HG02642 (cell line): ENCODE results near the gene DPYD.
A peak's percentile ranks its signal among the peaks of the same experiment; 100 is the strongest.

ENCODE experiments used
- ATAC-seq: cut with Tn5 transposase; IDR thresholded peaks from one replicate; pipeline ENCODE4 v1.9.1; 2021; ENCODE audit warnings: mild to moderate bottlenecking; ENCODE audit not compliant: unreplicated experiment, poor library complexity

Gene DPYD

DNA sequence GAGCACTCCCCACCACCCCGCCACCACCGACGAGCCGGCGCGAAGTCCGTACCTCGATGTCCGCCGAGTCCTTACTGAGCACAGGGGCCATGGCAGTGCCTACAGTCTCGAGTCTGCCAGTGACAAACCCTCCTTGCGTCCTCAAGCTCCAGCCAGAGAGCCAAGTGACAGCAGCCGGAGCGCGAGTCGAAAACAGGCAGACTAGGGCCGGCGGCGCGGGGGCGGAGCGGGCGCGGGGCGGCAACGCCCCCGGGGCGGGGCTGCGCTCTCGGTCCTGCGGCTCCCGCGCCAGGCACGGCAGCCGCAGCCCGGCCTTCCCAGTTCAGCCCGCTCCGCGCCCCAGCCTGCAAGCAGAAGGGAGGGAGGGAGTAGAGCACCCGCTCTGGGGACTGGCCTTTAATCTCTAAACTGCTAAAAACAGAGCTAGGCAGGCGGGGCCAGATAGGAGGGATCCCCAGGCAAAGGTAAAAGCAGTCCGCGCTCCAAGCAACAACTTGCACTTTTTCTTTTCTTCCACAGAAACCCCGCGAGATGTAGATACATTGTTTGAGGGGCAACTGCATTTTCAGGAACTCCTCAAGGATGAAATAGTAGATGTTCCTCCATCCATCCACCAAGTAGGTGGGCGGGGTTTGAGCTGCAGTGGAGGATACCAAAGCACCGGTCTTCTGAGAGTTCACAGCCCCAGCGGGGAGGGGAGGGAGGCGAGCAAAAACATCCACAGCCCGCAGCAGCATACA, at the start of gene DPYD:
TSS of gene DPYD (minus strand) at position 203 of the 740 bp plus-strand sequence. CDS start at position 91, 112 bp downstream.
- peak; percentile 96 for ATAC-seq

DNA sequence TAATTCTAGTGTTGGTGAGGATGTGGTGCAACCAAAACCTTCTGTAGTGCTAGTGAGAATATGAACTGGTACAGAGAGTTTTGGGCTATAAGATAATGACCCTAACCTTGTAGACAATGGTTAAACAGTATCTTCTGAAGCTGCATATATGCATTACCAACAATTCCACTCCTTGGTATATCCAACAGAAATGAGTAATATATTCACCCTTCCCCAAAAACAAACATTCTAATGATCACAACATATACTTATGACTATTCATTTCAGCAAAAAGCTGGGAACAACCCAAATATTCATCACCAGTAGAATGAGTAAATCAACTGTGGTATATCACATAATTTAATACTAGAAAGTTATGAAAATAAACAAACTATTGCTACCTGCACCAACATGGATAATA, 39.6 kb upstream of the DPYD start:
- no peak for ATAC-seq

DNA sequence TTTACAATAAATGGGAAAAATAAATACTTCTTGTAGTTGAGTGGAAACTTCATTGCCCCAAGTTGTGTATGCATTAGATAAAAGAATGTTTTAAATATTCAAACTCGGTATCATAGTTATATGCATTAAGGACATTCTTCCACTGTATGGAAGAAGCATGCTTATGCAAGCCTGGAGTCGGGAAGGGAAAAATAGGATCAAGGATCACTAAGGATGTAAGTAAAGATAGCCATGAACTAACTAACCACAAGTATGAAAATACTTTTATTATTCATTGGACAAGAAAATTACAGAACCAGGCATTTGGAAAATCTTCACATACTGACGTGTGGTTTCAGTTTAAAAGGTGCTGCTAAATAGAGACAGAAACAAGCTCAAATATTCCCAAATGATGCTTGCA, 26.9 kb upstream of the DPYD start:
- ATAC-seq, result no peak

DNA sequence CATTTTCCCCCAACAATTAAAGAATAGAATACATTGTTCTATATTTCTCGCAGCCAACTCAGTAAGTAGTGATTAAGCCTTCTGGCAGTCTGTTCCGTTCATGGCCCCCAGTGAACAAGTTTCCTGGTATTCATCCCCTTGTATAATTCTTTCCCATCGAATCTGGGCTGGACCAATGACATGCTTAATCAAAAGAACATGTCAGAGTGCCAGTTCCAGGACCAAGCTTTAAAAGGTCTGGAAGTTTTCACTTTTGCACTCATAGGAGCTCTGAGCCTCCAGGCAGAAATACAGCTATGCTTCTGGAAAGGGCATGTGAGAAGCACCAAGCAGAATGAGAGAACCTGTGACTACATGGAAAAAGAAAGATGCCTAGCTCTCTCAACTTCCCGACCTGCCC, 22.5 kb upstream of the DPYD start:
- ATAC-seq, result no peak

DNA sequence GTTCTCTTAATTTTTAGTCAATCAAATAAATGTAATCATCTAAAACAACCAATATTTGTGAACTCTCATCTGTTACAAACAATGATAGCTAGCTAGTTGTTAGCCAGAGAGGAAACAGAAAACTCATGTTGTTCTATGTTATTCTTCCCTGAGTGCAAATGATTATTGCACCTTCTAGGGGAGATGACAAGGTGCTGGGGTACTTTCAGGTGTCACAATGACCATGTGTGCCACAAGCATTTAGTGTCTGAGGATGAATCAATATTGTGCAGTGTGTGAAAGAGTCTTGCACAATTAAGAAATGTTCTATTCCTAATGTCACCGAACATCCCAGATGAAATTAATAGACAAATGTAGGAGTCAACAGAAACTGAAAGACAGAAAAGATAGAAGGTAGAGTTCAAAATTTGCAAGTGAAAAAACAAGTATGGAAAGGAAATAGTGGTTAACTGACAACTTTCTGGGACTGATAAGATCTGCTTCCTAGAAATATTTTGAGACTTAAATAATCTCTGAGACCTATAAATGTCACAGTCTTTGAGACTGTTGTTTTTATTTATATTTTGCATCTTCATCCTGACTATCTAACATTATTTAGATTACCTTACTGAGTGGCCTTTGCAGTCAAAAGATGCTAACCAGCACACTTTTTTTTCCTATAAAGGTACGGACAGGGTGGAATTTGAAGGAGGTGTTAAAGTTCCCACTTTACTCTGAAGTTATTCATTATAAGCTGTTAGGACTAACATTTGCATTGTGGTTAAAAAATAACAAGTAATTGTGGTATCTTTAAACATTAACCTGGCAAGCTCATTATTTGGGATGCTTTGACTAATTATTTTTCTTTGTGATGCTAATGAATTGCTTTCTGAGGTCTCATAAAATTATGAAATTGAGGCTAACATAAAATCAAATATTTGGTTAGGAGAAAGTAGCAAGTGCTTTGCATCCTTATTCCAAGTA, 21.6 kb upstream of the DPYD start:
- no peak for ATAC-seq

DNA sequence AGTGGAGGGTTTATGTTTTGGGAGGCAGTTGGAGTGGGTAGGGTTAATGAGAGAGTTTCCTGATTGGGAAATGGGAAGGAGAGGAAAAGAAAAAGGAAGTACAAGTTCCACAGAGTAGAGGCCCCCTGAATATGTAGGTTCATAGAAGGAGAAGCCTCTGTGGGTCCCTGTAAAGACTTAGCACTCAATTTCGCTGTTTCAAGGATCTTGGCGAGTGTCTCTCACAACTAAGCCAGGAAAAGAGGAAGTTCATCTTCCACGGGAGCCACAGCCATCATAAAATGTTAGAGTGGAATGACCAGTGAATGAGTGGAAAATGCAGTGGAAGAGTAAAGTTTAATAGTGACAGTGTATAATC, 17.4 kb upstream of the DPYD start:
- ATAC-seq, result no peak

DNA sequence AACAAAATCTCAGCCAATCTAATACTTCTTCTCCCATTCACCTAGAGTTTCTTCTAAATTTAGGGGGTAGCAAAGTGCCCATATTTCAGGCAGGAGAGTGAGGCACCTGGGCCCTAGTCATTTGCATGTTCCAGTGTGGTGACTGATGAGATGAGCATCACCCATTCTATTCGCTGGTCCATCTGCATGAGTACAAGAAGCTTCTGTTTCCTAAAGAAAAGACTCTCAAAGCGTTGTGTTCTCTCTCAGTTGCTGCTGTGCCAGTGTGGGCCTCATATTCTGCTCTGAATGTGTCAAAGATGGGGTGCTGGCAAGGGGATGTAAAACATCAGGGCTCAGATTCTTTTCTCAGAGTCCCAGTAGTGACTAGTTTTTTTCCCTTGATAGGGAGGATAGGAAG, 16.1 kb upstream of the DPYD start:
- no peak for ATAC-seq

DNA sequence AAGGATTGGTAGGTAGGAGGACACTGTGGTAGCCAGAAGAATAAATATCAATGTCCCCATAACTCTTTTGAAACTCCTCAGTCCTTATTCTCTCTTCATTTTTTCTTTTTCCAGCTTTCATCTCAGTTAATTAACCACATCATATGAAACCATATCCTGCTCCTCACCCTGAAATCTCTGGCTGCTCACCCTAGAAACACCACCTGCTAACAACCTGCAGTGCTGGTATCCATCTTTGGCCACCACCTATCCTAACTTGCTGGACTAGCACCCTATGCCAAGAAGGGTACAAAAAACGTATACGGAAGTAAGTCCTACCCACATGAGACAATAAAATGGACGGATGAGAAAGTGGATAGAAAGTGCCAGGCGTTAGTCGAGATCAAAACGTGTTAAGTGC, 13.7 kb upstream of the DPYD start:
- ATAC-seq, result no peak

DNA sequence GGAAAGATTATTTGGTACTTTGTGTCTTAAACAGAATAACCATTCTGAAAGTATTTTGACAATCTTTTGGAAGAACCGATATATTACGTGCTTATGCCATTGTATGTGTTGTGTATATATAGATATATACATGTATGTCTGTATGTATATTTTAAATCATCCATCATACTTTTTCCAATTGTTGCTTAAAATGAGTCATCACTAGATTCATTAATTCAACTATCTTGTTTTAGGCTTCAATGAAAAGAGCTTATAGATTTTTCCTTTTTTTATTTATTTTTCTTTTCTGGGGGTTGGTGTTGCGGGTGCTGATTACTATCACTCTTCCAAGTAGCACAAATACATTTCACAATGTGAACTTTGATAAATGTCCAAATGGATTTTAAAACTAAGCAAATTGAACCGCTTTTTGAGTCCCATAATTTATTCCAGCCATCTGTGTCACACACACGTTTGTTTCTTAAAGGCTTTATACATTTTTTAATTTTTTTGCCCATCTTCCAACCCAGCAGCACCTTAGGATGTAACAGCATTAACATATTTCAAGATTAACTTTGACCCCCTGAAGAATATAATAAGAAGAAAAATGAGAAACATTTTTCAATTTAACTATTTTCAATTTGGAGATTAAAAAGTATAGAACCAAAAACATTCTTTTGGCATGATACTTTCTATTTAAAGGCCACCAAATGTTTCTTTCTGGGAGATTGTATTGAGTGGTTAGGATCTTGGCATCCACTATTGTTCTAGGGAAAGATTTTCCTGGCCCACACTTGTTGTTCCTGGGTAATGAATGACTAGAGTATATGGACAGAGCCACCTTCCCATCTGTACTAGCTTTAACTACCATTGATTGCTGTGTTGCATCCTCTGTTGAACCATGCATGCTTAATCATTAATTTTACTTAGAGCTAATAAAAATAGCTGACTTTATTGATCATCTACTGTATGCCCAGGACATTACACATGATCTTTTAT, 9.3 kb upstream of the DPYD start:
- ATAC-seq, result no peak

DNA sequence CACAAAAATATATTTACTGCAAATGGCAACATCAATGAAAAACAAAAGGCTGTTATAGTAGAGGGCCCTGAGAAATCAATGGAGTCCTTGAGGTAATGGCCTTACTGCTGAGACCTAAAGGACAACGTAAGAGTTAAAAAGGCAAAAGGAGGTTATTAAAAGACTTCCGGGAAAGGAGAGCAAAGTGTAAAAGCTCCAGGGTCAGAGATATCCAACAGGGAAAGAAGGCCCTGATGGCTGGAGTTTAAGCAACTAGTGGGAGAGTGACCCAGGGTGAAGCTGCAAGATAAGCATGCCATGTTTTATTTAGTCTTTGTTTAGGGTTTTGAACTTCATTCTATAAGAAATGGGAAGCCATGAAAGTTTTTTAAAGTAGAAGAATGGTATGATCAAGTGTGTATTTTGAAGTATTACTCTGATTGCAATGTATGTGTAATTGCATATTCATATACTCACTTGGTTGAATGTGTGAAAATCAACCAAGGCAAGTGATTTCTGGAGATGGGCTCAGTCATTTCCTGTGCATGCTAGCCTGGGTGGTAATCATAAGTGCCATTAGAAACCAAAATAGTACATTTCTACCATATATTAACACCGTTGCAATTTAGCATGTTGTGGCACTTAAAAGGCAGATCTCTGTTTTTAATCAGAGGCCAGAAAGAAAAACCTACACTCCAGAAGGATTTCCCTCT, 5.3 kb upstream of the DPYD start:
- ATAC-seq, result no peak

DNA sequence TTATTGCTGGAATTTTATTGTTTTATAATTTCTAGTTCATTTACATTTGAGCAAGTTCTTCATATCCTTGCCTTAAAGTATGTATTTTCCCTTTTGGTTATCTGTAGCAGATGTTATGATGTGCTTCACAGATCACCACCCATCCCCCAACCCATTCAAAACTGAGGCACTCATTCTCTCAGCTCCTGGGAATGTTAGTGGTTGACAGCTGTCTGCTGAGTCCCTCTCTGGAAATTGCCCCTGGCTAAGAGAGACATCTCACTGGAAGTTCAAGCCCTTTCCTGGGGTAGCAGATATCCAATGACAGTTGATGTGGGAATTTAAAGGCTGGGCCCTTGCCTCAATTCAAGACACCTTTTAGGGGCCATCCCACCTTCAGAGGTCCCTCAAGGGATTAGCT, 4.3 kb upstream of the DPYD start:
- ATAC-seq, result no peak

DNA sequence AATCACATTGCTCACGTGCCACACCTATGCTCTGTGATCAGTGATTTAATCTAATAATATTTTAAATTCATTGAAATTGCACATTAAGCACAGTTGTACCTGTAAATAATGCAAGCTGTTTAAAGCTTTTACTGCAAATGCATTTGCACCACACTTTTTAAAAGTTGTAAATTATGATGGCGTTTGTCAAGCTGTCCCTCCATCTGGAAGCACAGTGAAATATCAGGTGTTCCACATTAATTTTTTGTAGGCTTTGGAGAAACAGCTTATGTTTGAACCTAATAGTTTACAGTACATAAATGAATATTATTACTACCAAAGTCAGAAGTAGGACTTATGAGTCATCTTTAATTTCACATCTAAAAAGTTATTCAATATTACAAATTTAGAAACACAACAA, 3.0 kb upstream of the DPYD start:
- ATAC-seq, result no peak

DNA sequence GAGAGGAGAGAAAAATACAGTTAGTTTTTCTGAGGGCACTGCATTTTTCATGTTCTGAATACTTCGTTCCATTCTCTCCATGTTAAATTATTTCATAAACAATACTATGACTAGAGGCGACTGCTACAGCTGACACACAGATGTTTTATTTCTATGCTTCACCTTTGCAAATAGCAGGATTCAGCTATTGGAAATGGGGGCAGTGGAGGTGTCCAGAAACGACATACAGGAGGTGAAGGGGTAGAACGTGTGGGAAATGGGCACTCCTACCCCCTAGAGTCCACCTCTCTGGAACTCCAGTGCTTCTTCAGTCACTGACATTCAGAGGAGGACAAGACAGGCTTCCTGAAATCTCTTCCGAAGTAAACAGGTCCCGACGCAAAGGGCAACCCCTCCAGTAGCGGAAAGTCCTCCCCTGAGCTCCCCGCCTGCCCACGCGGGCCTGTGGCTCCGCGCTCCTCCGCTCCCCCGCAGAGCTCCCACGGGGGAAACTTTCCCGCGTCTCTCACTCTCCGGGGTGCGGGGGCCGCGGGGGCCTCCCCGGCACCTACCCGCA, 480 bp downstream of the DPYD start:
- no peak for ATAC-seq

DNA sequence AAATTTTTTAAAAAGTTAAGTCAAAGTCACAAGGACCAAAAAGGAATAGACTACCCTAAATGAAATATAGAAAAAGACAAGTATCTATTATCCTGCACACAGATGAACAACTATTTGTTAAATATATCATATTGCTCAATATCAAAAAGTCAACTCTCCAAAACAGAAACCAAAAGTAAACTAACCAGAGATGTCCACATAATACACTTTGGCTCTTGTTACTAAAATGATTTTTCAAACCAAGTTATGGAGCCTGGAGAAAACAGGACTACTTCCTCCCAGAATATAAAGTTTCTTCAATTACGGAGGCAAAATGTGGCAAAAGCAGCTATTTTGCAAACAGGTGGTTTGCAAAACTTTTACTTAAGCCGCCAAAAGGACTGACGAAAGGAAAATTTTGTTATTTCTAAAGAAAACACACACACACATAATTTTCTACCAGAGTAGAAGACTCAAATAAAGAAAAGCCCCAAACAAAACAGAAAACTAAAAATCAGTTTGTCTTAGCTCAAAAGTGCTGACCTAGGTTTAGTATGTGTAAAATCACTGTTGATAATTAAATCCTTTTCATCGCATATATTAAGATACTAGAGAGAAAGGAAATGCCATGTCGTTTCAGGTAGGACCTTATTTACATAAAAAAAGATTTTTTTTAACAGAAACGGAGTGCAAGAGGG, 1.1 kb downstream of the DPYD start:
- ATAC-seq, result no peak

DNA sequence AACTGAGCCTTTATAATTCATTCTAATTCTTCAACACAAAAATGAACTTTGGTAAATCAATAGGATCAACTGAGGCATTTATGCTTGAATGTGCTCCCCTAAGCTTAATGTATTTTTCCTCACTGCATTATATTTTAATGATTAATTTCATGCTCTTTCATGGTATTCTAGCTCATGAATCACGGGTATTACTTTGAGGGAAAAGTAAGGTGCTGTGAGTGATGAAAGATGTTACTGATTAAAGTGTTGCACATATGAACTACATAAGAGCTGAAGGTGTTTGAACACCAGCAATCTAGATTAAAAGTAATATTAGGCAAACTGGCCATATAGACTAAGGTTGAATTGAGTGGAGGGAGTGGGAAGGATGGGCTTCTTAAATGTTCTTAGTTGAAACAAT, 1.9 kb downstream of the DPYD start:
- ATAC-seq, result no peak

DNA sequence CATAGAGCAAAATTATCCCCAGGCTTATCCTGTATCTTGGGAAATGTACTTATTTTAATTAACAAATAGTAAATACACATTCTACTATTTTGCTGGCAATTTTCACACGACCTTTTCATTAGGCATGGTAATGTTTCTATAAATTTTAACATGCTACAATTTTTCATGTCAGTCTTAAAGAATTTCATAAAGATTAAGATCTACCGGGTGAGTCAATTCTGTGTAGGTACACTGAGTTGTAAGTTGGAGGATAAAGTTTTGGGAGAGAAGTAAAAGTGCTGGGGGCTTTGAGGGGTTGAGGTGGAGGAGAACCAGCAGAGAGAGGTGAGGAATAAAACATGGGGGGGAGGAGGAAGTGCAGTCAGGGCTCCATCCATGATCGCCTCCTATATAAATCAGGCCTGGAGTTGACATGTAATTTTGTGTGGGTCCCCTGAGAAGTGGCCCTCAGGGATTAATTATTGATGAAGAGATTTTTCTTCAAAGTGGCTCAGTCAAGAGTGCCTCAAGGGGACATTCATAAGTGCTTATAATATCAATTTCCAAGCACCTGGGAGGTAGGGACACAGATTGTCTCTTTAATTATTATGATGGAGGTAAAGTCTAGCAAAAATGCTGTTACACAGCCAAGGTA, 7.2 kb downstream of the DPYD start:
- no peak for ATAC-seq

DNA sequence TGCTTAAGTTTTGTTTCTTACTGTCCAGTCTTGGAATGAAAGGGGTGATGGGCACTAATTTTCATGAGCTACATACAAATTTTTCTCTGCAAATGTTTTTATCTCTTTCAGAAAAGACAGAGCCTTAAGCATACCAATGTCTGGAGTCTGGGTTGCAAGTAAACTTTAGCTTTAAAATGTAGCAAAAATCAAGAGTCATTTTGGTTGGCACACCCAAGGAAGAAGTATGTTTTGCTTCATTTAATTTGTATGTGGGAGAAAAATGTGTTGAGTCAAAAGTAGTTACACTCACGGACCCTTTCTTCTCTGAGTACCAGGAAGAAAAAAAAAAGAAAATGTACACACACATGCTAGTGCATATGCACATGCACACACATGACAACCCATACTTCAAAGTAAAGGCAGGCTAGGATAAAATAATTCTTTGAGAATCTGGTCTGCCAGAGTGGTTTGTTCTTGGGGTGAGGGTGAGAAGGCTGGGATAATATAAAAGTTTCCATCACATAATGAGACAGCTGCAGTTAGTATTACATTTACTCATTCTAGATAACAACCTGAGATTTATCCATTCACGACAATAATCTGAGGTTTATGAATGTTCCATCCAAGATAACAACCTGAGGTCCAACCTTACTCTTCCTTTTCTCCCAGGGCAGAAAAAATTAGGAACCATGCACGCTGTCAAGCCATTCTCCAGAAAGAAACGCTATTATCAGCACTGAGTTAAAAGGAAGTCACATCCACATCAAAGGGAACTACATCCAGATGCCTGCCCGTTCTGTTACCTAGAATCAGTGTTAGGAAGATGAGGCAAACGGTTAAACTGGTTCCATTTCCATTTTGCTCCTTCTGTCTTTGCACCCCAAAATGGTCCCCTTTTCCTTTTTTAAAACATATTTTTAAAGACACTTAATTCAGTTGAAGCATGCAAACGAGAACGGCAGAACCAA, 9.3 kb downstream of the DPYD start:
- no peak for ATAC-seq

DNA sequence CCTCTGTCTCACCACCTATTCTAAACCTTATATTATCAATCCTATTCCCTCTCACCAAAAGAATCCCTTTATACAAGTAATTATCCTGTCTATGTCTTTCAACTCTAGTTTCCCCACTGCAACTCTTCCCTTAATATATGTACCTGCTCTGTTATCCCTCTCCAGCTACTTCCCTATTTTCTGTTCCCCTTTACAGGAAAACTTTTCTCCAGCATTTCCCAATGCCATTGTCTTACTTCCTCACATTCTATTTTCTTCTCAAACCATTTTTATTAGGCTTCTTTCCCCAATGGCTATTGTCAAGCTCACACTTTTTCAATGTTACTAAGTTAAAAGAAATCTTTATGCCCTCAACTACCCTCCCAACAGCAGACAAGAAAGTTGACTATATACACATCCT, 11.6 kb downstream of the DPYD start:
- ATAC-seq, result no peak
